Upper lobe of right lung (tissue), 1 donor: ENCODE measurements around the gene ASB15. TPM values are rescaled to one million over a fixed set of nuclear protein-coding genes. Genes with fewer than 3 reads are reported as not detected.
"Not testable (repeated sequence)": the region's sequence is repeated elsewhere in the genome, so short reads cannot be mapped to it uniquely, and the experiment has no call there.

Experiments used
- ATAC-seq: fragments of 200-7000 bp; cut with Tn5 transposase; one replicate; pipeline ENCODE4 v1.9.1; 2020; ENCODE audit warnings: mild to moderate bottlenecking, moderate library complexity
- DNase-seq: peaks from one replicate; pipeline ENCODE4 v3.0.0-alpha.2; 2020
- H3K27ac ChIP-seq: fragments of 200-600 bp; one replicate; pipeline ENCODE4 v1.8.0; 2022
- H3K27me3 ChIP-seq: fragments of 200-600 bp; one replicate; pipeline ENCODE4 v1.8.0; 2022; ENCODE audit warnings: mild to moderate bottlenecking
- H3K36me3 ChIP-seq: fragments of 200-600 bp; one replicate; pipeline ENCODE4 v1.8.0; 2022
- H3K4me1 ChIP-seq: fragments of 200-600 bp; one replicate; pipeline ENCODE4 v1.8.0; 2022
- H3K4me3 ChIP-seq: fragments of 200-600 bp; one replicate; pipeline ENCODE4 v1.8.0; 2022; ENCODE audit warnings: mild to moderate bottlenecking
- H3K9me3 ChIP-seq: fragments of 200-600 bp; one replicate; pipeline ENCODE4 v1.8.0; 2022
- intact Hi-C: fragments of 100-400 bp; cut with DNase I; formaldehyde crosslinking; loops from one replicate; pipeline ENCODE4 v1.11.0; 2022
- long read RNA-seq: library from polyadenylated mRNA; unstranded; transcript quantifications from one replicate; pipeline ENCODE4 v2.0.0, GENCODE V29; 2021
- total RNA-seq: library from RNA; stranded (reverse); fragmentation: NEBNext Ultra II Directional; extraction: Animal tissue kit (Norgen Biotek cat#: 25700); gene quantifications from one replicate; pipeline ENCODE4 v1.2.1, GENCODE V29; 2021
- TF ChIP-seq, protein P1 (sequence below): fragments of 200-600 bp; IDR thresholded peaks from one replicate; pipeline ENCODE4 v1.8.0; 2022; ENCODE audit warnings: antibody characterized with exemption
- donor health status: DM: no; HTN: yes; CAD: no; lungs with severe emphysema.

Gene ASB15
- not detected for total RNA-seq
- long read RNA-seq = 0 reads

DNA sequence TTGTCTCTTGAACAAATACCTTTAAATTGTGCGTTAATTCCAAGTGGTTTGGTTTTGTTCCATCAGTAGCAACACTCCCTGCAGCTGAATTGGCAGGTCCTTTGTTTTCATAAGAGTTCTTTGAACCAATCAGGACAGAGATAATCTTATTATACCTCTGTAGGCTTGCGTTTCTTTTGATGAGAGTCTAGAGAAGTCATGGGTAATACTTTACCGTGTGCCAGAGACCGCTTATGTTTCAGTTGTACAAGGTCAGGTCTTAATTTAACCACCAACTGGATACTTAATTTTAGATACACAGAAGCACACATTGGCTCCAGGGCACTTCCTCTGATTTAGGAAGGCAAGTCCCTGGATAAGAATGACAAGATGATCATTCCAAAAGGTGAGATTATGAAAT lies at the start of gene ASB15:
Gene ASB15, plus strand, starts transcription at position 292 of the 400 bp plus-strand sequence. CDS start 12,682 bp downstream, outside the sequence.
- H3K9me3 ChIP-seq = no peaks in the 10 kb centered on the region
- no peaks in the 10 kb centered on the region for H3K27me3 ChIP-seq
- H3K4me1 ChIP-seq = no peaks in the 10 kb centered on the region
- ATAC-seq (no peak), DNase-seq (no peak)
- TF ChIP-seq, protein P1, sequence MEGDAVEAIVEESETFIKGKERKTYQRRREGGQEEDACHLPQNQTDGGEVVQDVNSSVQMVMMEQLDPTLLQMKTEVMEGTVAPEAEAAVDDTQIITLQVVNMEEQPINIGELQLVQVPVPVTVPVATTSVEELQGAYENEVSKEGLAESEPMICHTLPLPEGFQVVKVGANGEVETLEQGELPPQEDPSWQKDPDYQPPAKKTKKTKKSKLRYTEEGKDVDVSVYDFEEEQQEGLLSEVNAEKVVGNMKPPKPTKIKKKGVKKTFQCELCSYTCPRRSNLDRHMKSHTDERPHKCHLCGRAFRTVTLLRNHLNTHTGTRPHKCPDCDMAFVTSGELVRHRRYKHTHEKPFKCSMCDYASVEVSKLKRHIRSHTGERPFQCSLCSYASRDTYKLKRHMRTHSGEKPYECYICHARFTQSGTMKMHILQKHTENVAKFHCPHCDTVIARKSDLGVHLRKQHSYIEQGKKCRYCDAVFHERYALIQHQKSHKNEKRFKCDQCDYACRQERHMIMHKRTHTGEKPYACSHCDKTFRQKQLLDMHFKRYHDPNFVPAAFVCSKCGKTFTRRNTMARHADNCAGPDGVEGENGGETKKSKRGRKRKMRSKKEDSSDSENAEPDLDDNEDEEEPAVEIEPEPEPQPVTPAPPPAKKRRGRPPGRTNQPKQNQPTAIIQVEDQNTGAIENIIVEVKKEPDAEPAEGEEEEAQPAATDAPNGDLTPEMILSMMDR = no peak
- H3K36me3 ChIP-seq = no peaks in the 10 kb centered on the region
- no peak within 1 kb of the TSS for H3K4me3 ChIP-seq
- no peak within 1 kb of the TSS for H3K27ac ChIP-seq
- intact Hi-C loops = no loop called here

DNA sequence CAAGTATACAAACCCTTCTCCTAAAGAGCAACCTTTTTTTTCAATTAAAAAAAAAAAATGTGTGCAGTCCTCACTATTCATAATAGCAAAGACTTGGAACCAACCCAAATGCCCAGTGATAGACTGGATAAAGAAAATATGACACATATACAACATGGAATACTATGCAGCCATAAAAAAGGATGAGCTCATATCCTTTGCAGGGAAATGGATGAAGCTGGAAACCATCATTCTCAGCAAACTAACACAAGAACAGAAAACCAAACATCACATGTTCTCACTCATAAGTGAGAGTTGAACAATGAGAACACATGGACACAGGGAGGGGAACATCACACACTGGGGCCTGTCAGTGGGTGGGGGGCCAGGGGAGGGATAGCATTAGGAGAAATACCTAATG lies 49.5 kb upstream of the ASB15 start:
- H3K27me3 ChIP-seq, ATAC-seq, H3K27ac ChIP-seq, H3K9me3 ChIP-seq, DNase-seq, H3K4me3 ChIP-seq, intact Hi-C loops: not testable (repeated sequence)
- Histone ChIP-seq H3K36me3 (peaks cover 49% of the 10 kb centered on the region), H3K4me1 (peaks cover 20% of the 10 kb centered on the region)

DNA sequence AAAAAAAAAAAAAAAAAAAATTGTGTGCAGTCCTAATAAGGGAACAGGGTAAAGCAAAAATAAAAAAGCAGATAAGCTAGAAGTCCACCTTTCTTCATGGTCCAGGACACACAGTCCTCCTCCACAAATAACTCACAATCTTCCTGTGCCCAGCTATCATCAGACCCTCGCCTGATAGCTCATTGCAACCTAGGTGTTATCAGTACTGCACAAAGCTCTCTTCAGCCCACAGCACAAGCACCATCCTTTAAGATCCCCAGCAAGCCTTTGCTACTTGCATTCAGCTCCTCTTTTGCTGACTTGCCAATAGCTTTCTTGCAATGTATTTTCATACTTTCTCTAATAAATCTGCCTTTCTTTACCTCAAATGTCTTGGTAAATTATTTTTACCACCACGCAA lies 49.0 kb upstream of the ASB15 start:
- no peaks in the 10 kb centered on the region for H3K27me3 ChIP-seq
- no peaks in the 10 kb centered on the region for H3K9me3 ChIP-seq
- no peak overlapping the region for H3K27ac ChIP-seq
- intact Hi-C loops = no loop called here
- TF ChIP-seq, protein P1 = no peak
- H3K4me3 ChIP-seq = no peak overlapping the region
- peaks cover 20% of the 10 kb centered on the region for H3K4me1 ChIP-seq
- DNase-seq (no peak), ATAC-seq (no peak)
- peaks cover 43% of the 10 kb centered on the region for H3K36me3 ChIP-seq

DNA sequence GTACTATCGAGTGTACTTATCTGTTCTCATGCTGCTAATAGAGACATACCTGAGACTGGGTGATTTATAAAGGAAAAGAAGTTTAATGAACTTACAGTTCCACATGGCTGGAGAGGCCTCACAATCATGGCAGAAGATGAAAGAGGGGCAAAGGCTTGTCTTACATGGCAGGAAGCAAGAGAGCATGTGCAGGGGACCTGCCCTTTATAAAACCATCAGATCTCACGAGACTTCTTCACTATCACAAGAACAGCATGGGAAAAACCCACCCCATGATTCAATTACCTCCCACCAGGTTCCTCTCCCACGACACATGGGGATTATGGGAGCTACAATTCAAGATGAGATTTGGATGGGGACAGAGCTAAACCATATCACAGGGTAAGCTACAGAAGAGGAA lies 48.5 kb upstream of the ASB15 start:
- TF ChIP-seq, protein P1 = no peak
- peaks cover 20% of the 10 kb centered on the region for H3K4me1 ChIP-seq
- H3K27me3 ChIP-seq = no peaks in the 10 kb centered on the region
- no peak overlapping the region for H3K4me3 ChIP-seq
- H3K36me3 ChIP-seq = peaks cover 38% of the 10 kb centered on the region
- DNase-seq (no peak), ATAC-seq (no peak)
- intact Hi-C loops = no loop called here
- no peak overlapping the region for H3K27ac ChIP-seq
- H3K9me3 ChIP-seq = no peaks in the 10 kb centered on the region

DNA sequence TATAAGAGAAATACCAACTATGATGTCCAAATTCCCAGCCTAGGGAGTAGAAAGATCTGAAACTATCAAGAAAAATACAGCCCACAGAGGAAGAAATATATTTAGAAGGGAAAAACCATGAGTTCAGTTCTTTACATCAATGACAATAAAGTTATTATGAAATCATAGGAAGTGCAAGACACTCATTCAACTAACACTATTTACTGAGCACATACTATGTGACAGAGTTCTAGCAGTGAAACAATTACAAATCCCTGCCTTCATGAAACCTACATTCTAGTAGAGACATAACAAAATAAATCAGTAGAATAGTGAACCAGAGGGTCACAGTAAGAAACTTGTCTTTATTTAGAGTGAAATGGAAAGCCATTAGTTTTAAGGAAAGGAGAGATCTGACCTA lies 46.1 kb upstream of the ASB15 start:
- DNase-seq (no peak), ATAC-seq (no peak)
- Histone ChIP-seq H3K27ac (no peak overlapping the region), H3K27me3 (no peaks in the 10 kb centered on the region), H3K4me3 (no peak overlapping the region), H3K9me3 (no peaks in the 10 kb centered on the region), H3K4me1 (peaks cover 20% of the 10 kb centered on the region), H3K36me3 (peaks cover 16% of the 10 kb centered on the region)
- TF ChIP-seq, protein P1 = no peak
- intact Hi-C loops = no loop called here

DNA sequence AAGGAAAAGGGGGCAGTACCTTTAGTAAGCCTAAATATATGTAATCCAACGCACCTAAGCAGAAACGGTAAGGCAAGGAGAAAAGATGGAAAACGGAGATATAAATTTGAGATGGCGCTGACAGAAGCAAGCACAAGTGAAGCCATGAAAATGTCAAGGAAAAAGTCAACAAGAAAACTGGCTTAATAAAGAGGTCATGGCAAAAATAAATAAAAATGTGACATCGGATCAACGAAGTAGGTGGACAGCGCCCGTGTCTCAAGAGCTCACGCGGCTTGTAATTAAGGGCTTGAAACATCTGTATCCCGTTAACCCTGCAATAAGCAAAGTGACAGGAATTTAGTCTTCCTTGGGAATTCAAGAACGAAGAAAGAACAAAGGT lies 44.6 kb upstream of the ASB15 start:
- H3K36me3 ChIP-seq = peaks cover 16% of the 10 kb centered on the region
- DNase-seq = no peak
- peak overlapping the region; percentile 86 for H3K4me3 ChIP-seq
- H3K9me3 ChIP-seq = no peaks in the 10 kb centered on the region
- H3K27me3 ChIP-seq = no peaks in the 10 kb centered on the region
- H3K27ac ChIP-seq = peak overlapping the region; percentile 92
- TF ChIP-seq, protein P1 = no peak
- H3K4me1 ChIP-seq = peaks cover 20% of the 10 kb centered on the region
- intact Hi-C loops = no loop called here
- no peak for ATAC-seq
